Epithelial cell of esophagus (primary cell): ENCODE results near the gene RBFOX2.

ENCODE experiments used
- DNase-seq: peaks from one replicate; pipeline ENCODE4 v3.0.0; 2010; ENCODE audit warnings: low read depth
- H3K4me3 ChIP-seq: 2 replicates; pipeline ENCODE4 v1.5.1; 2011; ENCODE audit warnings: mild to moderate bottlenecking, low read length, control low read depth
- CTCF ChIP-seq: IDR thresholded peaks from 2 replicates; pipeline ENCODE4 v1.5.1; 2011; ENCODE audit warnings: low read depth, mild to moderate bottlenecking, low read length, control low read depth, inconsistent platforms; ENCODE audit not compliant: insufficient read depth; ENCODE audit errors: missing control alignments

The RBFOX2 gene

GRCh38 chr22:35899736-35900135 is 128.9 kb downstream of the RBFOX2 start:
- no peak overlapping the region for H3K4me3 ChIP-seq
- DNase-seq = no peak
- TF ChIP-seq CTCF = no peak

GRCh38 chr22:35896111-35896705 is 132.4 kb downstream of the RBFOX2 start:
- DNase-seq = peak; percentile 43
- H3K4me3 ChIP-seq = no peak overlapping the region
- no peak for TF ChIP-seq CTCF

GRCh38 chr22:35894937-35895708 is 133.5 kb downstream of the RBFOX2 start:
- peak overlapping the region; percentile 44 for H3K4me3 ChIP-seq
- DNase-seq = peak; percentile 99
- TF ChIP-seq CTCF = no peak

- TF ChIP-seq CTCF = peak; percentile 19
- peak overlapping the region; percentile 44 for H3K4me3 ChIP-seq
- DNase-seq = peak; percentile 34
Measured at GRCh38 chr22:35894464-35894878, 134.2 kb downstream of the RBFOX2 start.

GRCh38 chr22:35893698-35894097 is 134.9 kb downstream of the RBFOX2 start:
- no peak for TF ChIP-seq CTCF
- H3K4me3 ChIP-seq = no peak overlapping the region
- no peak for DNase-seq

- DNase-seq = peak; percentile 70
- no peak for TF ChIP-seq CTCF
- no peak overlapping the region for H3K4me3 ChIP-seq
Measured at GRCh38 chr22:35892192-35892591, 136.4 kb downstream of the RBFOX2 start.

- H3K4me3 ChIP-seq = no peak overlapping the region
- no peak for DNase-seq
- TF ChIP-seq CTCF = no peak
Measured at GRCh38 chr22:35891442-35891841, 137.2 kb downstream of the RBFOX2 start.
